ENCODE data around the gene ADIPOR1. TPM values are rescaled to one million over a fixed set of nuclear protein-coding genes. Genes with fewer than 3 reads are reported as not detected.
"Not testable (repeated sequence)": the region's sequence is repeated elsewhere in the genome, so short reads cannot be mapped to it uniquely, and the experiment has no call there.

ADIPOR1 gene
- 100 to 1,000 TPM in 1 of 2 donors, 10 to 100 TPM in 1; 86.0 to 148 TPM for total RNA-seq

GRCh38 chr1:202957733-202958543, at the start of gene ADIPOR1:
Gene ADIPOR1, minus strand, starts transcription at chr1:202958312. Its CDS starts 7,242 bp downstream, at chr1:202951070.
- intact Hi-C loops (cut with DNase I), result no loop called here
- DNase-seq (ENCODE audit: low spot score), result peak; percentile 94
- under 1% methylated on average over 54 of the region's 86 CpGs for WGBS
- Histone ChIP-seq H3K36me3 (no peaks in the 10 kb centered on the region), H3K9me3 (no peaks in the 10 kb centered on the region), H3K27me3 (replicated peaks; ENCODE audit: insufficient read depth) (no peaks in the 10 kb centered on the region), H3K4me1 (replicated peaks) (peaks cover 16% of the 10 kb centered on the region), H3K27ac (peak within 1 kb of the TSS; percentile 89 to 94), H3K4me3 (peak within 1 kb of the TSS; percentile 85 to 99)
- peak in 3 of 4 experiments; percentile 12 to 50 (median 34) for TF ChIP-seq CTCF (IDR thresholded peaks at IDR 0.05)
- peak; percentile 95 for TF ChIP-seq POLR2A (IDR thresholded peaks at IDR 0.05)
- TF ChIP-seq POLR2AphosphoS5 (IDR thresholded peaks at IDR 0.05), result peak; percentile 75

- DNase-seq (ENCODE audit: low spot score), result peak; percentile 96
- TF ChIP-seq POLR2A (IDR thresholded peaks at IDR 0.05) (peak; percentile 86), POLR2AphosphoS5 (IDR thresholded peaks at IDR 0.05) (peak; percentile 99), CTCF (IDR thresholded peaks at IDR 0.05) (no peak)
- Histone ChIP-seq H3K4me3 (peak within 1 kb of the TSS; percentile 91), H3K9me3 (no peaks in the 10 kb centered on the region), H3K27ac (peak within 1 kb of the TSS; percentile 89 to 94), H3K36me3 (no peaks in the 10 kb centered on the region), H3K27me3 (replicated peaks; ENCODE audit: insufficient read depth) (no peaks in the 10 kb centered on the region), H3K4me1 (replicated peaks) (peaks cover 4% of the 10 kb centered on the region)
- under 1% methylated on average over 57 of the region's 78 CpGs for WGBS
- intact Hi-C loops (cut with DNase I), result loop anchor here (5.0 kb wide), 1 partner anchor 80 kb away; the partner anchor contains the start of gene KLHL12
Observed at GRCh38 chr1:203006948-203007871, 49.1 kb upstream of the ADIPOR1 start, which contains the start of gene TMEM183A. Gene TMEM183A, plus strand, starts transcription at chr1:203007374. Its CDS starts 92 bp downstream, at chr1:203007466.

GRCh38 chr1:203005395-203006142, 47.5 kb upstream of the ADIPOR1 start:
- not testable (repeated sequence) for H3K4me3 ChIP-seq; H3K4me1 ChIP-seq (replicated peaks); H3K36me3 ChIP-seq; H3K27ac ChIP-seq; H3K9me3 ChIP-seq; H3K27me3 ChIP-seq (replicated peaks; ENCODE audit: insufficient read depth); DNase-seq (ENCODE audit: low spot score)
- WGBS, result 73% methylated on average over 17 of the region's 17 CpGs
- intact Hi-C loops (cut with DNase I), result loop anchor here (5.0 kb wide), 1 partner anchor 78 kb away; the partner anchor contains the start of gene KLHL12

GRCh38 chr1:203002951-203003350, 44.8 kb upstream of the ADIPOR1 start:
- Histone ChIP-seq H3K4me3 (no peak overlapping the region), H3K4me1 (replicated peaks) (no peaks in the 10 kb centered on the region), H3K36me3 (no peaks in the 10 kb centered on the region), H3K27me3 (replicated peaks; ENCODE audit: insufficient read depth) (no peaks in the 10 kb centered on the region), H3K9me3 (no peaks in the 10 kb centered on the region), H3K27ac (no peak overlapping the region)
- TF ChIP-seq POLR2AphosphoS5 (IDR thresholded peaks at IDR 0.05) (no peak), CTCF (IDR thresholded peaks at IDR 0.05) (no peak), POLR2A (IDR thresholded peaks at IDR 0.05) (no peak)
- DNase-seq (ENCODE audit: low spot score), result no peak
- 90% methylated on average over 1 of the region's 1 CpG for WGBS
- intact Hi-C loops (cut with DNase I), result no loop called here
